Gastroesophageal sphincter (tissue), 3 donors: ENCODE results near the gene MOB3B.

Source experiments
- POLR2A ChIP-seq, 2 donors: fragments of 450-650 bp; IDR thresholded peaks; one replicate each; pipeline ENCODE4 v1.6.1; 2017; ENCODE audit warnings: antibody characterized with exemption in 2 of 2, mild to moderate bottlenecking in 2 of 2, moderate library complexity in 1 of 2
- POLR2AphosphoS5 ChIP-seq: sonication (generic); formaldehyde crosslinking; IDR thresholded peaks from one replicate; pipeline ENCODE4 v1.6.1; 2017; ENCODE audit warnings: antibody characterized with exemption
- TF ChIP-seq, protein P1 (sequence below), 4 experiments: fragments of 200-600 bp in 2 of 4; fragments of 450-650 bp in 2 of 4; sonication (generic) in 1 of 4; IDR thresholded peaks; one replicate each; pipeline ENCODE4 v1.5.1; 2017 to 2019; ENCODE audit warnings: antibody characterized with exemption in 4 of 4, mild to moderate bottlenecking in 2 of 4, moderate library complexity in 2 of 4

DNA sequence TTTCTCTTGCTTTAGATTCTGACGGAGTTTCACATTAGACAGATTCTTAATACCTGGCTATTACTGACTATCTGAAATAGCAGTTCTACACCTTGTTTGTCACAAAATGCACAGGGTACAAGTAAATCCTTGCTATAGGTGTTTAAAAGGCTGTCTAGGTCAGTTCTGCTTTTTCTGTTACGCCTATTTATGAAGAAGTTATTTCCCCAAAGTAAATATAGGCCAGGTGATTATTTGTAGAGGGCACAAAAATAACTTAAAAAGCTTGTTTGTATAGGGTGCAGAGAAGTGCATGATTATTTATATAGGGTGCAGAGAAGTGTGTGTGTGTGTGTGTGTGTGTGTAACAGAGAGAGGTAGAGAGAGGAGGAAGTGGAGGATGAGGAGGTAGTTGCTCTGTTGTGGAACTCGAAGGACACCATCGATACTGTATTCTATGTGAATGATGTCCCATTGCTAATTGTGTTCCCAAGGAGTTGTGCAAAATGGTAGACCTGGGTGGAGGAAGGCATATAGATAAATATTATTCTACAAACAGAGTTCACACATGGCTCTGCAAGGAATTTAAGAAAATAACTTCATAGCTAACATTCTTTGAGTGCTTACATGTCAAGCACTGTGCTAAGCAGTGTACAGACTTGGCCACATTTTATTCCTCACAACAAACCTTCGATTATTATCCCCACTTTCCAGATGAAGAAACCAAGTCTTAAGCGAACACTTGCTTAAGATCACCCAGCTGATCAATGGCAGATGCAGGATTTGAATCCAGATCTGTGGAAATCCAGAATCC is 136.4 kb downstream of the MOB3B start:
- TF ChIP-seq, protein P1, sequence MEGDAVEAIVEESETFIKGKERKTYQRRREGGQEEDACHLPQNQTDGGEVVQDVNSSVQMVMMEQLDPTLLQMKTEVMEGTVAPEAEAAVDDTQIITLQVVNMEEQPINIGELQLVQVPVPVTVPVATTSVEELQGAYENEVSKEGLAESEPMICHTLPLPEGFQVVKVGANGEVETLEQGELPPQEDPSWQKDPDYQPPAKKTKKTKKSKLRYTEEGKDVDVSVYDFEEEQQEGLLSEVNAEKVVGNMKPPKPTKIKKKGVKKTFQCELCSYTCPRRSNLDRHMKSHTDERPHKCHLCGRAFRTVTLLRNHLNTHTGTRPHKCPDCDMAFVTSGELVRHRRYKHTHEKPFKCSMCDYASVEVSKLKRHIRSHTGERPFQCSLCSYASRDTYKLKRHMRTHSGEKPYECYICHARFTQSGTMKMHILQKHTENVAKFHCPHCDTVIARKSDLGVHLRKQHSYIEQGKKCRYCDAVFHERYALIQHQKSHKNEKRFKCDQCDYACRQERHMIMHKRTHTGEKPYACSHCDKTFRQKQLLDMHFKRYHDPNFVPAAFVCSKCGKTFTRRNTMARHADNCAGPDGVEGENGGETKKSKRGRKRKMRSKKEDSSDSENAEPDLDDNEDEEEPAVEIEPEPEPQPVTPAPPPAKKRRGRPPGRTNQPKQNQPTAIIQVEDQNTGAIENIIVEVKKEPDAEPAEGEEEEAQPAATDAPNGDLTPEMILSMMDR (IDR thresholded peaks at IDR 0.05), result no peak
- no peak for TF ChIP-seq POLR2AphosphoS5
- TF ChIP-seq POLR2A (IDR thresholded peaks at IDR 0.05), result no peak
